ENCODE results near the gene ASB13.
A peak's percentile ranks its signal among the peaks of the same experiment; 100 is the strongest.

ASB13 gene

GRCh38 chr10:5616836-5617235, 49.6 kb downstream of the ASB13 start:
- CTCF ChIA-PET, result interaction anchor here (9.7 to 27.7 kb wide), 2 partner anchors 16 to 177 kb away, joined by 83 to 1068 read pairs; no protein-coding TSS in a partner anchor
- POLR2A ChIA-PET, result no interaction called here
- DNase-seq (ENCODE audit: low read depth, low spot score), result no peak
- TF ChIP-seq, protein P1, sequence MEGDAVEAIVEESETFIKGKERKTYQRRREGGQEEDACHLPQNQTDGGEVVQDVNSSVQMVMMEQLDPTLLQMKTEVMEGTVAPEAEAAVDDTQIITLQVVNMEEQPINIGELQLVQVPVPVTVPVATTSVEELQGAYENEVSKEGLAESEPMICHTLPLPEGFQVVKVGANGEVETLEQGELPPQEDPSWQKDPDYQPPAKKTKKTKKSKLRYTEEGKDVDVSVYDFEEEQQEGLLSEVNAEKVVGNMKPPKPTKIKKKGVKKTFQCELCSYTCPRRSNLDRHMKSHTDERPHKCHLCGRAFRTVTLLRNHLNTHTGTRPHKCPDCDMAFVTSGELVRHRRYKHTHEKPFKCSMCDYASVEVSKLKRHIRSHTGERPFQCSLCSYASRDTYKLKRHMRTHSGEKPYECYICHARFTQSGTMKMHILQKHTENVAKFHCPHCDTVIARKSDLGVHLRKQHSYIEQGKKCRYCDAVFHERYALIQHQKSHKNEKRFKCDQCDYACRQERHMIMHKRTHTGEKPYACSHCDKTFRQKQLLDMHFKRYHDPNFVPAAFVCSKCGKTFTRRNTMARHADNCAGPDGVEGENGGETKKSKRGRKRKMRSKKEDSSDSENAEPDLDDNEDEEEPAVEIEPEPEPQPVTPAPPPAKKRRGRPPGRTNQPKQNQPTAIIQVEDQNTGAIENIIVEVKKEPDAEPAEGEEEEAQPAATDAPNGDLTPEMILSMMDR (IDR thresholded peaks at IDR 0.05; ENCODE audit: insufficient read depth, low read length, missing control alignments), result no peak
- no peak overlapping the region for H3K4me3 ChIP-seq (ENCODE audit: low read depth, low read length)

DNA sequence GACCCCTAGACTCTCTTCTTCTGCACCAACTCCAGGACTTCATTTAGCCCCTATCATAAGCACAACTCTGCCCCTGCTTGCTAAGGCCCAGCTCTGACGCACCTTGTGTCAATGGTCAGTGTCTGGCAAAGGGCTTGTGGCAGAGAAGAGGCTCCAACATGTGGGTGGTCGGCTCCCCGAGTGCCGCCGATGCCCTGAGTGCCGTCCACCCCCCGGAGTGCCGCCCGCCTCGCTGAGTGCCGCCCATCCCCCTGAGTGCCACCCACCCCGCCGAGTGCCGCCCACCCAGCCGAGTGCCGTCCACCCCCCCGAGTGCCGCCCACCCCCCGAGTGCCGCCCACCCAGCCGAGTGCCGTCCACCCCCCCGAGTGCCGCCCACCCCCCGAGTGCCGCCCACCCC, 50.3 kb downstream of the ASB13 start:
- no peak overlapping the region for H3K4me3 ChIP-seq (ENCODE audit: low read depth, low read length)
- ChIA-PET POLR2A (no interaction called here), CTCF (interaction anchor here (0.8 to 27.7 kb wide), 6 partner anchors 7 to 176 kb away, joined by 3 to 1068 read pairs (median 25); no protein-coding TSS in a partner anchor)
- no peak for DNase-seq (ENCODE audit: low read depth, low spot score)
- TF ChIP-seq, protein P1 (IDR thresholded peaks at IDR 0.05; ENCODE audit: insufficient read depth, low read length, missing control alignments), result no peak

GRCh38 chr10:5615316-5615715, 51.1 kb downstream of the ASB13 start:
- POLR2A ChIA-PET, result no interaction called here
- DNase-seq (ENCODE audit: low read depth, low spot score), result no peak
- CTCF ChIA-PET, result interaction anchor here (0.8 to 27.7 kb wide), 5 partner anchors 8 to 176 kb away, joined by 3 to 1068 read pairs (median 19); no protein-coding TSS in a partner anchor
- TF ChIP-seq, protein P1 (IDR thresholded peaks at IDR 0.05; ENCODE audit: insufficient read depth, low read length, missing control alignments), result no peak
- H3K4me3 ChIP-seq (ENCODE audit: low read depth, low read length), result no peak overlapping the region

DNA sequence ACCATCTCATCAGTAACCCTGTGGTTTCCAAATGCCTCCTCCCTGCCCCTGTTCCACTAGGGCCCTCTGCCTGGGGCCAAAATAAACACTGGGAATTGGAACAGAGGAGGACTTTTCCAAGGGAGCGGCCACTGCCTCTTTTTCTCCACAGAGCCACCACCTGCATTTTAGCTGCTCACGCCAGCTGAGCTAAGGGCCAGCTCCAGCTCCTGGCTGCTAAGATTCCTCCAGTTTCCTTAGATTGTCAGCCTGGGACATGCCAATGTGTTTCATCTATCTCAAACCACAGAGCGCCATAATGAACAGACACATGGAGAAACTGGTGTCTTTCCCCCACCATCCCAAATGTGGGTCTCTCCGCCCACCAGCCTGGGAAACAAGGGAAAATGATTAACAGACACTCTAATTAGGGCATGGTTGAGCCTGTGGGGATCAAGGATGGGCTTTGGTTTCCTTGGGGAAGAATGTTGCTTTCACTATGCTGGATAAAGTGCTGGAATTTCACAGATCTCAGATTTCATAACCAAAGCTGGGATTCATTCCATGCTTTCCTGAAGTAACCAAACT, 52.2 kb downstream of the ASB13 start:
- peak; percentile 28 for DNase-seq (ENCODE audit: low read depth, low spot score)
- ChIA-PET CTCF (interaction anchor here (0.7 to 27.7 kb wide), 7 partner anchors 9 to 800 kb away, joined by 3 to 1068 read pairs (median 7); no protein-coding TSS in a partner anchor), POLR2A (interaction anchor here (0.9 to 1.9 kb wide), 3 partner anchors 17 to 168 kb away, joined by 3 to 8 read pairs (median 4); no protein-coding TSS in a partner anchor)
- H3K4me3 ChIP-seq (ENCODE audit: low read depth, low read length), result no peak overlapping the region; the same call in 1 of the 2 replicates
- TF ChIP-seq, protein P1 (IDR thresholded peaks at IDR 0.05; ENCODE audit: insufficient read depth, low read length, missing control alignments), result no peak

DNA sequence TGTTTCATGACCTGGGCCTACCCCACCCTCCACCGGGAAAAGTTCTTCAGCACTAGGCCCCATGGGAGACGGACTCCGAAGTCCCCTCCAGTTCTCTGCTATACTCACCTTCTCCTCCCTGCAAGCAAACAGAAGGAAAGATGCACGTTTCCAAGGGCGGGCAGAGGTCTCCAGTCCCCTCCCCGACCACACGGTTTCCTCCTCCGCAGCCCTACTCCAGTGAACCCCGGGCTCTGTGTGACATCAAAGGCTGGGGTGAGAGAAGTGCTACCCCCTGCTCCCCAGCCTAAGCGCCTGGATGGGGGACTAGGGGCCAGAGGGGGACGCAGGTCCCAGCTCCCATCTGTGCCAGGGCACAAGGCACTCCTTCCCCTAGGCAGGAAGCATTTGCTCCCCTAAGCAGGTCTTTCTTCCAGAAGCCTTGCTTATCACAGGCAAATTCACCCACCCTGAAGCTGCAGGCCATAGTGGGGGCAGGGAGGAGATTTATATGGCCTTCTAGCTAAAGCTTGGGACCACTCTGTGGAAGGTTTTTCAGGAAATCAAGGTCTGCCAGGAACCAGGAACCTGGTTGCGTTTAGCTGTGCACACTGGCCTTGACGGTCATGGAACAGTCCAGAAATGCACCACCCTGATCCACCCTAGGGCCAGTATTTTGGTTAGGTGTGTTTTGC, 52.8 kb downstream of the ASB13 start:
- DNase-seq (ENCODE audit: low read depth, low spot score), result no peak
- ChIA-PET POLR2A (interaction anchor here (1.2 to 1.9 kb wide), 2 partner anchors 17 to 167 kb away, joined by 4 to 8 read pairs; no protein-coding TSS in a partner anchor), CTCF (interaction anchor here (0.7 to 27.7 kb wide), 7 partner anchors 10 to 799 kb away, joined by 3 to 1068 read pairs (median 6); no protein-coding TSS in a partner anchor)
- H3K4me3 ChIP-seq (ENCODE audit: low read depth, low read length), result no peak overlapping the region
- TF ChIP-seq, protein P1 (IDR thresholded peaks at IDR 0.05; ENCODE audit: insufficient read depth, low read length, missing control alignments), result no peak

Measured in AG04449 (cell line).